Gastrocnemius medialis (tissue), 4 donors: ENCODE measurements around the gene GCLC.

ENCODE experiments used
- CTCF ChIP-seq, 5 experiments: fragments of 450-650 bp in 3 of 5; fragments of 200-600 bp in 2 of 5; sonication (generic) in 2 of 5; IDR thresholded peaks in 4 of 5; conservative IDR thresholded peaks in 1 of 5; 1 replicate in 4 of 5; 2 replicates in 1 of 5; pipeline ENCODE4 v1.5.1; 2016 to 2019; ENCODE audit warnings: antibody characterized with exemption in 5 of 5, mild to moderate bottlenecking in 3 of 5, moderate library complexity in 3 of 5
- POLR2A ChIP-seq, 2 donors: fragments of 450-650 bp; IDR thresholded peaks; one replicate each; pipeline ENCODE4 v1.6.1; 2017; ENCODE audit warnings: antibody characterized with exemption in 2 of 2, mild to moderate bottlenecking in 2 of 2, moderate library complexity in 2 of 2

GRCh38 chr6:53486679-53487078 lies 58.2 kb downstream of the GCLC start:
- TF ChIP-seq POLR2A (IDR thresholded peaks at IDR 0.05) (no peak), CTCF (IDR thresholded peaks at IDR 0.05 in 4 of 5, conservative IDR thresholded peaks at IDR 0.05 in 1 of 5) (no peak)
